ENCODE data around the gene VASH2.

Gene VASH2

DNA sequence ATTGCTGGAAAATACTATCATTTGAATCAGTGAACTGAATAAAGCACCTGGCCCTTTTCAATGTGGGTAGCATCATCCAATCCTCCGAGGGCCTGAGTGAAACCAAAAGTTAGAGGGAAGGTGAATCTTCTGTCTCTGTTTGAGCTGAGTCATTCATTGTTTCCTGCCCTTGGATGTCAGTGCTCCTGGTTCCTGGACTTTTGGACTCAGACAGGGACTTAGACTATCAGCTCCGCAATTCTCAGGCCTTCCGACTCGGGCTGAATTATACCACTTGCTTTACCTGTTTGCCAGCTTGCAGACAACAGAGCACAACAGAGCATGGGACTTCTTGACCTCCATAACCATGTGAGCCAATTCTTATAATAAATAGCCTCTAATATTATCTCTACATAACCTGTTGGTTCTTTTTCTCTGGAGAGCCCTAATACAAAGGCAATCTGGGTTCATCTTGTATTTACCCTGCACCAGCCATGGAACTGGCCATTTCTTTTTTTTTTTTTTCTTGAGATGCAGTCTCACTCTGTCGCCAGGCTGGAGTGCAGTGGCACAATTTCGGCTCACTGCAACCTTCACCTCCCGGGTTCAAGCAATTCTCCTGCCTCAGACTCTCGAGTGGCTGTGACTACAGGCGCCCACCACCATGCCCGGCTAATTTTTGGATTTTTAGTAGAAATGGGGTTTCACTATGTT is 19.2 kb upstream of the VASH2 start:
- no peak for DNase-seq (ENCODE audit: low spot score)

DNA sequence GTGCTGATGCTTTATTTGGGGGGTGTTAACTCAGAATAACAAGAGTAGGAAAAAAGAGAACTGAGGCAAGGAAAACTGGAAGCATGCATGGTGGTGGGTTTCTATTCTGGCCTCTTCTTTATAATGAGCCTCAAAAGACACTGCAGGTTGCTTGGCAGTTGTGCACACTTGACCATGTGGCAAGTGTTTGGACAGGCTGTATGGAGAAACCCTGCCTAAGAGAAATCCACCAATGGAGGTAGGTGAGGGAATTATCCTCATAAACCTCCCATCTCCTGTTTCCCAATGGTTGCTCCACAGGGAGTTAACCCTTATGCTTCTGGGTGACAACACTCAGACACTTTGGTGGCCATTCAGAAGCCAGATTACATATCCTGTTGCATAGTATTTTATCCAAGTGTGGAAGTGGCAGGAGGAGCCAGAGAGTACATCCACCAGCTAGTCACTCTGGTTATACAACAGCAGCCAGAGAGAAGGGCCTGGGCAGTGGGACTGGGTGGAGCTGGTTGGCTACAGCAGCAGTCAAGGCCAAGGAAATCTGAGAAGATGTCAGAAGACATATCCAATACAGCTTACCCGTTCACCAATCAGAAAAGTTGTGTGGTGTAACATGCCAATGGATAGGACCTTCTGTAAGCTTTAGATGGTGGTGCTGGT is 16.4 kb upstream of the VASH2 start:
- DNase-seq (ENCODE audit: low spot score): no peak

DNA sequence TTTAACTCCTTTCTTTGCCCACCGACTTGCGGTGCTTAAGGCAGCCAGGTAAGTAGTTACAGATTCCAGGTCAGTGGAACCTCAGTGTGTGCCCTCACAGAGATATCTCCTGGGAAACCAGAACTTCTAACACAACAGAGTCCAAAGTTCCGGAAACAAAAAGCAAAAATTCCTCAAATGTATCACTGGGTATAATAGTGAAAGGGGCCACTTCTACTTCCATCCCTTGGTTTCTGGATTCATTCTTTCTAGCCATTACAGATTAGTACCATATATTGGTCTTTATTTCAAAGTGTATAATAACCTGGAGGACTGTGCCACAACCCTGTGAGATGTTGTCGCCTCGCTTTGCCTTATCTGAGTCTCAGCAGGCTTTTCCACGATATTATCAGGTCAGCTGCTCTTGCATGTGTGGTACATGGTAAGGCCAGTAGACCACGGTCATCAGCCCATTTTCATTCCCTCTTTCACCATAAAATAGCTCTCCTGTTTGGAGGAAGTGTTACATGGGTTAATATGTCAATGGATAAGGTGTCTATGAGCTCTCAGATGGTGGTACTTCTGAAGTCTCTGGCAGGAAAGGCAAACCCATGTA is 14.9 kb upstream of the VASH2 start:
- no peak for DNase-seq (ENCODE audit: low spot score)

DNA sequence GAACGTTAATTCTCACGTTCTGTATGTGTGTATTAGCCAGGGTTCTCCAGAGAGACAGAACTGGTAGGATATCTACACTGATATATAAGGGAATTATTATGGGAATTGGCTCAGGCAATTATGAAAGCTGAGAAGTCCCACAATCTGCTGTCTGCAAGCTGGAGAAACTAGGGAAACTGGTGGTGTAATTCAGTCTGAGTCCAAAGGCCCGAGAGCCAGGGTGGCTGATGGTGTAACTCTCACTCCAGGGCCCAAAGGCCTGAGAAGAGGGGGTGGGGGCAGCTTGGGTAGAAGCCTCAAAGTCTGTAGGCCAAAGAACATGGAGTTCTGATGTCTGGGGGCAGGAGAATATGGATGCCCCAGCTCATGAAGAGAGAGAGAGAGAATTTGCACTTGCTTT is 13.3 kb upstream of the VASH2 start:
- no peak for DNase-seq (ENCODE audit: low spot score)

GRCh38 chr1:212938846-212939245 is 11.5 kb upstream of the VASH2 start:
- DNase-seq (ENCODE audit: low spot score): no peak

DNA sequence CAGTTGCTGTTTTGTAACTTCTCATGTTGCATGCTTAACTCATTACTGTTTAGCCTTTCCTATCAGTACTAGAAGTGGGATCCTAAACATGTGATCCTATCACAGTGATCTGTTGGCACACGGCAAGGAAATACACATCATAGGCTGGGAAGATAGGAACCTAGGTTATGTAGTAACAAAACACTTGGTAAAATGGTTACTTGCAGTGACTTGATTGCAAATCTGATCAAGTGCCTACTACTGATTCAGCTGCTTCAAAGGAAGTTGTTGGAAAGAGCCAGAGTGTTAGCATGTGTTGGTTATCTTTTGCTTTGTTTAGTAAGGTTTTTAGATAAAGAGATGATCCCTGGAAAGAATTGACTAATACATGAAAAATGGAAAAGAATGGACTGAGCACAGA is 8.9 kb upstream of the VASH2 start:
- DNase-seq (ENCODE audit: low spot score): no peak

- no peak for DNase-seq (ENCODE audit: low spot score)
Measured at GRCh38 chr1:212942679-212943392, 7.5 kb upstream of the VASH2 start.

GRCh38 chr1:212943393-212943710 is 7.0 kb upstream of the VASH2 start:
- no peak for DNase-seq (ENCODE audit: low spot score)

DNA sequence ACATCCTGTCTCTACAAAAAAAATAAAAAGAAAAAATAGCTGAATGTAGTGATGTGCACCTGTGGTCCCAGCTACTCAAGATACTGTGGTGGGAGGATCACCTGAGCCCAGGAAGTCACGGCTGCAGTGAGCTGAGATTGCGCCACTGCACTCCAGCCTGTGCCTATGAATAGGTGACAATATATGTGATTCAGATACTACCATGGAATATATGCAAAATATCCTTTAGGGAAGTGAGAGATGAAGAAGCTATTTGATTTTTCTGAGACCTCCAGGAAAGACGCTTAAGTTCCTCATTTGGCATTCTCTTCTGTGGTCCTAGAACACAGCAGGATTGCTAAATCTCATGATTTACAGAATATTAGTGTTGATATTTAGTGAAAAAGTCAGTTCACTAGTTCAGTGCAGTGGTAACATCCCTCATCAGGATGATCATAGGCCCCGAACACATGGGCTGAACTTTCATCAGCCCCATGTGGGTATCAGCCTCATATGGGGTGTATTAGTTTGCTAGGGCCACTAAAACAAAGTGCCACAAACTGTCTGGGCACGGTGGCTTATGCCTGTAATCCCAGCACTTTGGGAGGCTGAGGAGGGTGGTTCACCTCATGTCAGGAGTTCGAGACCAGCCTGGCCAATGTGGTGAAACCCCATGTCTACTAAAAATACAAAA is 6.0 kb upstream of the VASH2 start:
- DNase-seq (ENCODE audit: low spot score): no peak

- DNase-seq (ENCODE audit: low spot score): no peak
Measured at GRCh38 chr1:212945056-212945455, 5.3 kb upstream of the VASH2 start.

DNA sequence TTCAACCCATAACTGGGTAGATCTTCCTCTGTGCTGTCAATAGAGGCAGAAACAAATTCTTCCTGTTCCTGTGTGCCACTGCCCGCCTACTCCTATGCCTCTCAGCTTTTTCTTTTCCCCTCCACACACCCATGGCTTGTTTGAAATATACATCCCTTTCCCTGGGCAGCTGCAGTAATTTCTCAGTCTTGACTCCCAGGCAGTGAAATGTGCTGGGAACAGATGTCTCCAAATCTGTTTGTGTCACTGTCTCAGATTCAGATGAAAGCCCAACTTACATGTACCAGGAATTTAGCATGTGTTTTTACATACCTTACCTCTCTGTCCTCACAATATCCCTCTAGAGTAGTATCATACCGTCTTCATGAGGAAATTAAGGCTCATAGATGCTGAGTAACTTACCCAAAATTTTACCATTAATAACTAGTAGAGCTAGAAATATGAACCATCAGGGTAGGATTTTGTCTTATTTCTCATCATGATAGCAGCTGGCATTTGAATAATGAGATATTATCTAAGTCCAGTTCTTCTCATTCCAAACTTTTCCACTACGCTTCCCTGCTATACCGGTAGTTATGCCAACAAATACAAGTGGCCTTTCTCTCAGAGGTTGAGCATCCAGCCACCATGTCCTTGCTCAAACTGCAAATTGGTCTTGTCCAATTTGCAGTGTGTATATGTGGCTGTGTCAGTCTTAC is 4.7 kb upstream of the VASH2 start:
- DNase-seq (ENCODE audit: low spot score): no peak

DNA sequence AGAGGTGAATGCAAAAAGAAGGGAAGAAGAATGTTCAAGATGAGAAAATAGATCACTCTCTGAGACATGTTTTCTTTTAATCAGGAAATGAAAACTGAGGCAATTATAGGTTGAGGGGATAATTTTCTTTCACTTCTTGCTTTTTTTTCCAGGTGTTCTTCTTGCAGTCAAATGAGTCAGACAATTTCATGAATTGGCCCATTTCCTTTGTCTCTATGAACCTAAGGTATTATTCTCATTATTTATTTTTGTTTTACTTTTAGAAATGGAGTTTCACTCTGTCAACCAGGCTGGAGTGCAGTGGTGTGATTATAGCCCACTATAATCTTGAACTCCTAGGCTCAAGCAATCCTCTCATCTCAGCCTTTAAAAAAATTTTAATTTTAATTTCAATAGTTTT is 3.5 kb upstream of the VASH2 start:
- no peak for DNase-seq (ENCODE audit: low spot score)

DNA sequence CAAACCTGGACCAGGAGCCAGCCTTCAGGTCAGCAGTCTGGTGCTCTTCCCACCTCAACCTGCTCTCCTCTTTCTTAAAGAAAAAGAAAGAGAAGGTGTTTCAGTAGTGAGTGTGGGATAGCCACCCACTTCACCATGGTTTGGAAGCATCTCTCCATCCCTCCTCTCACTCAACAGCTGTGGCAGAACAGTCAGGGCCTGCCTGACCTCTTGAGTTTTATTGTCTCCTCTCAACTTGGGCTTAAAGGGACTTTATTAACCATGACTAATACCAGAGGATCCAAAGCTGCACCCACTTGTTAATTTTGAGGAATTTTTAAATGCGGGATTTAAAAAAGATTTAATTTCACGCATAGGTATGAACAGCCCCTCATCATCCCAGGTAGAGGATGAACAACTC is 570 bp upstream of the VASH2 start:
- DNase-seq (ENCODE audit: low spot score): no peak

- DNase-seq (ENCODE audit: low spot score): no peak
Measured at GRCh38 chr1:212951126-212951946, 995 bp downstream of the VASH2 start.

DNA sequence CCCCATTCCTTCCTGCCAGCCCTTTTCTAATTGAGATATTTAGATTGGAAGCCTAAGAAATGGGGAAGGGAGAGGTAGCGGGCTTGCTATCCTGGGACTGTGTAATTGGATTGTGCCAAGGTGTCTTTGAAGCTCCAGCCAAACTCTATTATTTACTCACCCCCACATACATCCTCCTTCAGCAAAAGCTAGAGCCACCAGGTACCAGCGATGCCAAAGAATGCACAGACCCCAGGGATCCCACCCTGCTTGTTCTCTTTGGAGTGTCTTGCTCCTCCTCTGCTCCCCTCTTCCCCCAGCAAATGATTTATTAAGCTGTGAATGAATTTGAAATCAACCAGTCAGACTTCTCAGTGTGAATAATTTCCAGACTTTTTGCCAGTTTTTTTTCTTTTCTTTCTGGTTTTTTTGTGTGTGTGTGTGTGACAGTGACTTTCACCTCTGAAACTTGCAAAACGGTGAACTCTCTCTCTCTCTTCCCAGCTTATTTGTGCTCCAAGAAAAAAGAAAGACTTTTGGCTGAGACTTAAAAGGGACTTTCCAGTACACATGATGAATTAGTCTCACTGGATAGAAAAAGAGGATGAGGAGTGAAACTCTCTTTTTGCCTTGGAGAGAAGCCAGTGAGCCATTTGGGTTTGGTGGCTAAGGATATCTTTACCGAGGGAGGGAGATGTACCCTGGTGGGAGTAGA is 1.8 kb downstream of the VASH2 start:
- DNase-seq (ENCODE audit: low spot score): no peak

DNA sequence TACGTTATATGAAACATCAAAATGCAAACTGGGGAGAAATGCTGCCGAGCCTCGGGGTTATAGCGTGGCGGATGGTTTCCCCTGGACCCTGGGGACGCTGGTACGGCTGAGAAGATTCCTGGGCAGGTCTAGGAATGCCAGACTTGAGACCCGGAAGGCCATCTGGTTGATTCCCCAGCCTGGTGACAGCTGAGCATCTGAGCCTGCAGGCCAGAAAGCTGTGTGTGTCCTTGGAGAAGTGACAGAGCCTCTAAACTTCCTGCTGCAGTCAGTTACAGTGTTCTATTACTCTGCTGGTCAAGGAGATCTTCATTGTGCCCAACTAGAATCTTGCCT is 2.3 kb downstream of the VASH2 start:
- DNase-seq (ENCODE audit: low spot score): no peak

DNA sequence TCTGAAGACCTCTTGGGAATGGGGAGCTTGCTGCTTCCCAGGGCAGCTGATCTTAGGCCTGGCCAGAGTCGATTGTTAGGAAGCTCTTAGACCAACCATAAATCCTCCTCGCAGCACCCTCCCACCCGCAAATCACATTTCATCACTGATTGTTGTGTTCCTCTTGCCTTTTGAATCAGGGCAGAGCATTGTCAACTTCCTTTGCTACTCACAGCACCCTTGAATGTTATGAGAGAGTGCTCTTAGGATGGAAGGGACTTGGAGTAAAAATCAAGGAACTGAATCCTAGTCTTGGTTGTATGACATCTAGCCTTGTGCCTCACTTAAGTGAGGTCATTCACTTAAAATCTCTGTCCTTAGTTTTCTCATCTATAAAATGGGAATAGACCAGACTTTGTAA is 3.0 kb downstream of the VASH2 start:
- no peak for DNase-seq (ENCODE audit: low spot score)

DNA sequence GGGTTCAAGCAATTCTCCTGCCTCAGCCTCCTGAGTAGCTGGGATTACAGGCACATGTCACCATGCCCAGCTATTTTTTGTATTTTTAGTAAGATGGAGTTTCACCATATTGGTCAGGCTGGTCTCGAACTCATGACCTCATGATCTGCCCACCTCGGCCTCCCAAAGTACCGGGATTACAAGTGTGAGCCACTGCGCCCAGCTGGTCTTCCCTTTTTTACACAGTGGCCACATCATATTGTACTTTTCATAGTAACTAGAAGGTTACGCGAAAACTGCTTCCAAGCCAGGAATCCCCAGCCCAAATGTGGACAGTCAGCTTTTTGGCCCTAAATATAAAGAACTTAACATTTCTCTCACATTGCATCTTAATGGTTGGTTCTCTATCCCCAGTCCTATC is 4.2 kb downstream of the VASH2 start:
- no peak for DNase-seq (ENCODE audit: low spot score)

DNA sequence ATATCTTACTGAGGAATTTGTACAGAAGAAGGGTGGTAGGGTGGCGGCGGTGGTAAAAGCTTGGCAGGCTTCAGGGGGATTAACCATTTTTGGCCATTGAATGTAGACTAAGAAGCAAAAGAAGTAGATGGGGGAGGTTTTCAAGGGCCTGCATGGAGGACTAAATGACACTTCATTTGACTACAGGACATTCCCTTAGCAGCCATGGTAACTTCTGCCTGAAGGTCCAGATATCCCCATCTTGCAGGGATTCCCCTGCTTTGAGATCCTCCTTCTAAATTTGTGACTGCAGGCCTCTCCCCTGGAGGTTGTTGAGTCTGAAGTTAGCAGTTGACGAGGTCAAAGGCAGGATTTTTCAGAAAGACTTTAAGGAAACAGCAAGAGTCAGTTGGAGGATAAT is 4.8 kb downstream of the VASH2 start:
- DNase-seq (ENCODE audit: low spot score): no peak

DNA sequence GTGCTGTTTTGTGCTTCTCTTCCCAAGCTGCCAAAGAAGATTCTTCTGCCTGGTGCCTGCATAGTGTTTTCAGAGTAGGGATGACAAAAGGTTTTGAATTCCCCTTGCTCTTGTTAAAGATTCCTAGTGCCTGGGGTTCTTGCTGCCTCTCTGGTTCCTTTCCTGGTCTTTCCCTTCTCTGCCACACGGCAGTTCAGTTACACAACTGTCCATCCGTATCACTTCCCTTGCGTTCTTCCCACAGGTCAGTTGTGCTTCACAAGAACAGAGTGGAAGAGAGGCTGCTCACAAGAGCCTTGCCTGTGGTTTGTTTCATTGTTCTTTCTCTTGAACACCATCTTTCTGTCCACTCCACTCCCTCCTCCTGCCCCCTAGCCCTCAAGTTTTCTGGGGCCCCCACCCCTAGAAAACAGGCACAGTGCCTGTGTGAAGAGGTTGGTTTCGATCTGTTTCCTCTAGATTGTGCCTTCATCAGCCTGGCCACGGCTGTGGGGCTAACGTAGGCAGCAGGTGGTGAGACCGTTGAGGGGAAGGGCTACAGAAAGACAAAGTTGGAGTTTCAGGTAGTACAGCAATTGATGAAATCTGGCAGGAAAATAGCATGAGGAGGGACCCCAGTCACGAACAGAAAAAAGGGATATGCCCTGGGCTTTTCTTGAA is 5.8 kb downstream of the VASH2 start:
- DNase-seq (ENCODE audit: low spot score): no peak

All from AG08395 (cell line).